Measurements from ENCODE around the gene PFN1. TPM values are rescaled to one million over a fixed set of nuclear protein-coding genes. Genes with fewer than 3 reads are reported as not detected.
A peak's percentile ranks its signal among the peaks of the same experiment; 100 is the strongest.

PFN1 gene
- total and polyA plus RNA-seq, 2 experiments from 2014 or later, result 244 to 706 TPM

- Histone ChIP-seq H3K4me3 (no peak overlapping the region), H3K79me2 (peaks cover 22% of the 10 kb centered on the region), H3K9me2 (replicated peaks; ENCODE audit: insufficient read depth) (no peaks in the 10 kb centered on the region), H3K36me3 (replicated peaks; ENCODE audit: insufficient read depth, low read depth) (no peaks in the 10 kb centered on the region), H3K9me3 (ENCODE audit: low read depth) (no peaks in the 10 kb centered on the region), H2AFZ (no peak overlapping the region), H3K27me3 (no peaks in the 10 kb centered on the region), H4K20me1 (ENCODE audit: insufficient read depth, poor library complexity, severe bottlenecking) (no peaks in the 10 kb centered on the region), H3K4me1 (ENCODE audit: insufficient read depth) (peaks cover 12% of the 10 kb centered on the region), H3K4me2 (no peak overlapping the region), H3K27ac (no peak overlapping the region)
- peak; percentile 34 for DNase-seq (ENCODE audit: low spot score)
- no peak for TF ChIP-seq EZH2phosphoT487 (IDR thresholded peaks at IDR 0.05; ENCODE audit: low read depth, severe bottlenecking, unreplicated experiment)
- peak; percentile 17 for TF ChIP-seq CTCF (IDR thresholded peaks at IDR 0.05; ENCODE audit: poor library complexity)
- 55% methylated on average over 14 of the region's 14 CpGs for WGBS (ENCODE audit: low lambda C conversion rate, missing lambda C conversion rate)
These were observed 14.0 kb downstream of the PFN1 start for GRCh38 chr17:4934173-4934979.

- no peak overlapping the region for H3K27ac ChIP-seq
- H4K20me1 ChIP-seq (ENCODE audit: insufficient read depth, poor library complexity, severe bottlenecking), result no peaks in the 10 kb centered on the region
- no peak overlapping the region for H3K4me2 ChIP-seq
- H3K79me2 ChIP-seq, result peaks cover 15% of the 10 kb centered on the region
- no peaks in the 10 kb centered on the region for H3K27me3 ChIP-seq
- no peak overlapping the region for H3K4me3 ChIP-seq
- no peak for DNase-seq (ENCODE audit: low spot score)
- H3K4me1 ChIP-seq (ENCODE audit: insufficient read depth), result peaks cover 6% of the 10 kb centered on the region
- 91% methylated on average over 9 of the region's 16 CpGs for WGBS (ENCODE audit: low lambda C conversion rate, missing lambda C conversion rate)
- H2AFZ ChIP-seq, result no peak overlapping the region
- H3K9me3 ChIP-seq (ENCODE audit: low read depth), result no peaks in the 10 kb centered on the region
- no peak for TF ChIP-seq EZH2phosphoT487 (IDR thresholded peaks at IDR 0.05; ENCODE audit: low read depth, severe bottlenecking, unreplicated experiment)
- no peak for TF ChIP-seq EZH2 (IDR thresholded peaks at IDR 0.05; ENCODE audit: borderline replicate concordance)
- no peak for TF ChIP-seq CTCF (IDR thresholded peaks at IDR 0.05; ENCODE audit: poor library complexity)
- no peaks in the 10 kb centered on the region for H3K36me3 ChIP-seq (replicated peaks; ENCODE audit: insufficient read depth, low read depth)
- no peaks in the 10 kb centered on the region for H3K9me2 ChIP-seq (replicated peaks; ENCODE audit: insufficient read depth)
These were observed 14.7 kb downstream of the PFN1 start for GRCh38 chr17:4933646-4934045.

GRCh38 chr17:4932756-4933155, 15.6 kb downstream of the PFN1 start:
- H3K27ac ChIP-seq, result no peak overlapping the region
- H3K36me3 ChIP-seq (replicated peaks; ENCODE audit: insufficient read depth, low read depth), result no peaks in the 10 kb centered on the region
- no peak for DNase-seq (ENCODE audit: low spot score)
- H3K27me3 ChIP-seq, result no peaks in the 10 kb centered on the region
- TF ChIP-seq EZH2phosphoT487 (IDR thresholded peaks at IDR 0.05; ENCODE audit: low read depth, severe bottlenecking, unreplicated experiment) (no peak), CTCF (IDR thresholded peaks at IDR 0.05; ENCODE audit: poor library complexity) (no peak), EZH2 (IDR thresholded peaks at IDR 0.05; ENCODE audit: borderline replicate concordance) (no peak)
- peaks cover 6% of the 10 kb centered on the region for H3K79me2 ChIP-seq
- H3K4me2 ChIP-seq, result no peak overlapping the region
- 88% methylated on average over 12 of the region's 12 CpGs for WGBS (ENCODE audit: low lambda C conversion rate, missing lambda C conversion rate)
- H4K20me1 ChIP-seq (ENCODE audit: insufficient read depth, poor library complexity, severe bottlenecking), result no peaks in the 10 kb centered on the region
- H3K9me3 ChIP-seq (ENCODE audit: low read depth), result no peaks in the 10 kb centered on the region
- H3K9me2 ChIP-seq (replicated peaks; ENCODE audit: insufficient read depth), result no peaks in the 10 kb centered on the region
- no peaks in the 10 kb centered on the region for H3K4me1 ChIP-seq (ENCODE audit: insufficient read depth)
- no peak overlapping the region for H3K4me3 ChIP-seq
- H2AFZ ChIP-seq, result no peak overlapping the region
